HG03457 (cell line): ENCODE data around the gene SLC8A1.

Experiments
- ATAC-seq: cut with Tn5 transposase; IDR thresholded peaks from one replicate; pipeline ENCODE4 v1.9.1; 2021; ENCODE audit warnings: moderate number of reproducible peaks; ENCODE audit not compliant: unreplicated experiment

The SLC8A1 gene

DNA sequence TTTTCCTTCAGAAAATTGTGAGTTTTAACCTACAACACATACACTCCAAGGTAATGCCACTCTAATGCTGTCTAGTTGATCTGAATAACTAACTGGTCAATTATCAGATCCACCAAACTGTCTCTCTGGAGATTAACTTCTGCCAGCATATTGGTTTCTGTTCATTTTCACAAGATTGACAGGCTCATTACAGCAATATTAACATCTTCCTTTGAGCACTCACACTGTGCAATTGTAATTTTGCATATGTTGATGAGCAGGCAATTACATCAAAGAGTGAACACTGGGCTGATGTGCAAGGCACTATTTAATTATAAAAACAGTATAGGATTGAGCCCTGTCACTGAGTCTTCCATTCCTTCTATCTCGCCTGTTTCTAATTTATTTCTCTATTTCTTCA lies 197.3 kb downstream of the SLC8A1 start:
- no peak for ATAC-seq

DNA sequence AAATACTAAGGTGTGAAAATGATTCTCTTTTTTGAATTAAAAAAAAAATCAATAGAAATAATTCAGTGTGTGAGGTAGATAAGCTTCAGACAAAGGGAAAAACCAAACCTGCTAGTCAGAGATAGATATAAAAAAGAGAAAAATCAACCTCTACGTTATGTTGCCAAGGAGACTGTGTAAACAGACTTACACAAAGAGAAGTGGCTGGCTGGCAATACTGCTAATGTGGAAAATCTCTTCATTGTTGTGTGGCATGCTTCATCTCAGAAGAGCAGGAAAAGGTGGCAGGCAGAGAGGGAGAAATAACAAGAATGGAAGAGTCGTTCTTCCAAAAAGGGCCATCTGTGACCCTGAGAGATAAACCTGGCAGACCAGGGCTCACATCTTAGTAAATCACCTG lies 200.8 kb downstream of the SLC8A1 start:
- ATAC-seq: no peak

DNA sequence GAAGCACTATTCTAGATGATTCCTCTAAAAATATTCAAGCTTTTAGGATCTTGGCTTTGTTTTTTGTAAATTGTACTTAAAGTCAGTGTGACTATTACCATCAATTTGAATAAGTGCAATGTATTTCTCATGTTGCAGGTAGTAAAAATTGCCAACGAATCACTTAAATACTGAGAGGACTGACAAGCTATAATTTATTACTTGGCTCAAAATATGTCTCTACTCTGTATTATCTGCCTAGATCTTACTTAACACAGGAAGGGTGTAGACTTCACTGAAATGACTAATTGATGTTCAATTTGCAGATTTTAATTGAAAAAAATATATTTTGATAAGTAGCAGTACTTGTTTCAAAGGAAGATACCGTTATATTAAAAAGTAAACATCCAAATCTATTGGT lies 202.3 kb downstream of the SLC8A1 start:
- no peak for ATAC-seq

DNA sequence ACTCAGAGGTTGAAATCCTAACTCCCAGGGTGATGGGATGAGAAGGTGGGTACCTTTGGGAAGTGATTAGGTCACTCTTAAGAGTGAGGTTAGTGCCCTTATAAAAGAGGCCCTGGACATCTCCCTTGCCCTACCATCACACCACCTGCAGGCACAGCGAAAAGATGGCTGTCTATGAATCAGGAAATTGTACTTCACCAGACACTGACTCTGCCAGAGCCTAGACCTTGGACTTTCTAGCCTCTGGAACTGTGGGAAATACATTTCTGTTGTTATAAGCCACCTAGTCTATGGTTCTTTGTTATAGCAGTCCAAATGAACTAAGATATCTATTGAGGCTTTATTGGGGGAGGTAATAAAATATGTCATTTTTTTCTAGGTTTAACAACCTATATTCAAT lies 203.6 kb downstream of the SLC8A1 start:
- no peak for ATAC-seq

DNA sequence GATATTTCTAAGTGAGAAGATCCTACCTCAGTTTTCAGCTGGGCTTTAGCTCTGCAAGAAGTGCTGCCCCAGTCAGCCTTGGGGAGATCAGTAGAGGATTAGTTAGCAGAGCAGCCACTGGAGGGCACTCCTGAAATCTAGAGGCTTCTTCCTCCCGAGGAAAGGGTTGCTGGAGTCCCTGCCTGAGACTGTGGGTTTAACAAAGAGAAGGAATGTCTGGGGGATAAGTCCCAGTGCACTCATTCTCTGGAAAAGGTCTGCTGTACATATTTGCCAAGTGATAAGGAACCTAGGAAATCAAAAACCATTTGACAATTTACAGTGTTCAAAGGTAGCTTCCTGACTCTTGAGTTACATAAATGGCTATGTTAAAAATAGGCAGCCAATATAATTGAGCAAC lies 207.2 kb downstream of the SLC8A1 start:
- no peak for ATAC-seq

- no peak for ATAC-seq
Observed at GRCh38 chr2:40244251-40244650, 207.6 kb downstream of the SLC8A1 start.

DNA sequence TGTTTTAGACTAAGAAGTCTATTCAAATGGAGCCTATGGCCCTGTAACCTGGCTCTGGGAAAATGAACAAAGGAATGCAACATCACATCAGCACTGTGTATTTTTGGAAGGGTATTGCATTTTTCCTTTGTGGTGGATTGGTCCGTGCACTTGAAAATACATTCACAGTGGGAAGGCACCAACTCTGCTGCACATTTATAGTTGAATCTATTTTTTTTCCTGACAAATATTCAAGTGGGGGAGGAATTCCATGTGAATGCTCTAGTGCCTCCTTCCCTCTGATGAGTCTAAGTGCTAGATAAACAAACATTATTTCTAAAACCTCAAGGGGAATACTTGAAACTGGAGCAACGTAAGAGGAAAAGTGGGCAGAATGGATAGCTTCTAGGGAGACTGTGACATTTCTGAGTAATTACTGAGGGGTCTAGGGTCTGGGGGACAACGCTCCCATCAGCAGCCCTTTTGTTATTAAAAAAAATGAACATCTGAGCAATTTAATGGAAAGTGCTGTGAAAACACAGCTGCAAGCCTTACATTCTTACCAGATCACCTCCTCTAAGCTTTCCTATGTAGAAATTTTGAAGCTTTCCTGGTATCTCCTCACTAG lies 208.2 kb downstream of the SLC8A1 start:
- no peak for ATAC-seq

- ATAC-seq: no peak
Observed at GRCh38 chr2:40242315-40242714, 209.6 kb downstream of the SLC8A1 start.

DNA sequence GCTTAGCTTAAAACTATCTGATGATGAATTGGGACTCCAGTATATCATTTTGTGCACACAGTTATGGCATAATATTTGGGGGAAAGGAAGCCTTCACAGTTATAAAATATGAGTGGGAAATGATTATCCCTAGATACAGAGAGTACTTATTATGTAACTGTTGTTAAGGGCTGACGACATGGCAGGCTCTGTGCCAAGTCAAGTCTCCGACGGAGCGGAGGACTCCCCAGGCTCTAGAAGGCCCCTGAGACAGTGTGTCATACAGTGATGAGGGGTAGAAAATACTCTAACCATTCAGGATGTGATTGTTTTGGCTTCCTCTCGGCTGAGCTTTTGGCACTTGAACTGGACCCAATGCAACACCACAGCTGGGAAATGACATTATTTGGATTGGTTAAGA lies 211.8 kb downstream of the SLC8A1 start:
- no peak for ATAC-seq

- no peak for ATAC-seq
Observed at GRCh38 chr2:40230707-40231432, 221.0 kb downstream of the SLC8A1 start.

DNA sequence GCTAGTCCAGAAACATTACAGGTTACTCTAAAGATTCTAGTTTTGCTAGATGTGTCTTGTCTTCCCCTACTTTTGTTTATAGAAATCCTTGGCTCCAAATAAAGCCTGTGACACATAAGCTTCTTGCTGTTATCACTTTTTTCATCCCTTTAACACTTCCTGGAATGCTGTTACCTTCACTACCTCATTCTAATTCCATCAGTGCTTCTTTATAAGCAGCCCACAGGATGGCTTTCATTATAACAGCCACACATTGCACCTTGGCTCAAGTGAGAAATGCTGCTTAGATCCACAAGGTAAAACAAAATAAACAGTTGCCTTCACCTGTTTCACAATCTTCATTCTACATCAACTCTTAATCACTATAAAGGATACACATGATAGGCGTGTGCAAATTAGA lies 221.7 kb downstream of the SLC8A1 start:
- ATAC-seq: no peak

DNA sequence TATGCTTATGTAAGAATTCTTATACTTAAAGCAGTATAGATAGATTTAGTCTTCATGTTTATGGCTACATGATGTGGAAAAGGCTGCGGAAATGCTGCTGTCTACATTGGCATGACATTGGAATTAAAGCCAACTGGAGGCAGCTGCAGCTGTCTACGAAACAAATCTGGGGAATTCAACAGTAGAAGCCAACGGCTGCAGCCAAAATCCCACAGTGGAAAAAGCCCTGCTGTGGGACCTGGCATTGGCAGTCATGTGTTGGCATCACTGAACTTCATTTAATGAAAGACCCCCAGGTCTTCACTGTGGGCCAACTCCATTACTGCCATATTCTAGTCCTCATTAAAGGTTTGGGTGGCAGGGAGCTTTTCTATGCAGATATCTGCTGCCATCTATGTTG lies 223.6 kb downstream of the SLC8A1 start:
- ATAC-seq: no peak

DNA sequence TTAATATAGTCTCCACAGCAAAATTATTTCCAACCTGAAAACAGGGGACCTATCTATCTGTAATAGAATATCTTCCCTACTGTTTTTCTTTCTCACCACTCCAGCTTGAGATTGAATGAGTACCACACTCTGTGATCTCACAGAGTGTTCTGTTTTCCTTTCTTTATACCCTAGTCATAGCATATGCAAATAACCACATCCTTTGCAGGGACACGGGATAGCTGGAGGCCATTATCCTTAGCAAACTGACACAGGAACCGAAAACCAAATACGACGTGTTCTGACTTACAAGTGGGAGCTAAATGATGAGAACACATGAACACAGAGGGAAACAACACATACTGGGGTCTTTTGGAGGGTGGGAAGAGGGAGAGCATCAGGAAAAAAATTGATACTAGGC lies 224.7 kb downstream of the SLC8A1 start:
- ATAC-seq: no peak

GRCh38 chr2:40226637-40227036 lies 225.3 kb downstream of the SLC8A1 start:
- no peak for ATAC-seq

GRCh38 chr2:40225670-40226210 lies 226.2 kb downstream of the SLC8A1 start:
- ATAC-seq: no peak

DNA sequence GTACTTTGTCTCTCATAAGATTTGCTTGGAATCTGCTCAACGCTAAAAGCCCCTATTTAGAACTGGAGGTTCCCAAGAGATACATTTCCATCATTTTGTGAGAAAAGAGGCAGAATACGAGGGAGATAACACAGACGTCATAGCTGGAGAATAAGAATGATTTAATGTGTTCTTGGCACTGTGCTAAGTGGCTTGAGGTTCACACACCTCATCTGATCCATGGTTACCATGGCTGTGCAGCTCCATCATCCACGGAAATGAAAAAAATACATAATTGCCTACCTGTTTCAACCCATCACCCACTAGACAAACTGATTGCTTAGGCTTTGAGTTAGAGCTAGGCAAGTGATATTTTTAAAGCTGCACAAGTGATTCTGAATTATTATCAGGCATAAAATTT lies 227.6 kb downstream of the SLC8A1 start:
- no peak for ATAC-seq

DNA sequence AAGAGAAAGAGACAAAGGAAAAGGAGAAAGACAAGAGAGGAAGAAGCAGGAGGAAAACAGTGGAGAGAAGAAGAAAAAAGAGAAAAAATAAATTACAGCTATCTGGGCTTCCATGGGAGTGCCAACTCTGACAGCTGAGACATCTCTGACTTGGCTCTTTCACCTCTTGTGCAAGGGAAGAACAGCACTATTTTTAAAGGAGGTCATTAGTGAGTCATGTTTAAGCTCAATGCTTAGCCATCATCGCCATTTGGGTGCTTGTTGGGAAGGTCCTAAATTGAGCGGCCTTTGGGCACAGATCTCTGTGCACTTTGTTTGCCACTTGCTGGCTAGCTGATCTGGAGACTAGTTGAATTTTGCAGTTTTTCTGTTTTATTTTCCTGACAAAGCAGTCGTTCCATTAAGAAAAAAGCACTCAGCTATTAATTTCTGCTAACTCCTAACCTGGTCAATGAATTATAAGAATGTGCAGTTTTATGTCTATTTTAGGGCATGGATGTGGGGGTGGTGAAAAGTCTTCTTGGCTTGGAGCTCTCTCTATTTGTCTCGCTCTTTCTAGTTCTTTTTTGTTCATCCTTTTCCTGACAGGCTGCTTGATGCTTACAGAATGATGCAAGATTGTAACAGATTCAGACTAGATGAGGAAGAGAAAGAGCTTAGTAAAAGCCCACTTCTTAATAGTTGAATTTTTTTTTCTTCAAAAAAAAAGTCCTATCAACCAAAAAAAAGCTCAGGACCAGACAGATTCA lies 231.5 kb downstream of the SLC8A1 start:
- no peak for ATAC-seq

GRCh38 chr2:40219141-40219540 lies 232.7 kb downstream of the SLC8A1 start:
- ATAC-seq: no peak

GRCh38 chr2:40218679-40219078 lies 233.2 kb downstream of the SLC8A1 start:
- ATAC-seq: no peak

GRCh38 chr2:40213619-40214018 lies 238.3 kb downstream of the SLC8A1 start:
- no peak for ATAC-seq

- ATAC-seq: no peak
Observed at GRCh38 chr2:40213071-40213470, 238.8 kb downstream of the SLC8A1 start.

GRCh38 chr2:40210968-40211353 lies 240.9 kb downstream of the SLC8A1 start:
- no peak for ATAC-seq
